Uterus (tissue), 4 donors: ENCODE results near the gene SH3GL3. TPM values are rescaled to one million over a fixed set of nuclear protein-coding genes. Genes with fewer than 3 reads are reported as not detected.

Experiments used
- DNase-seq, 2 donors: peaks; one replicate each; pipeline ENCODE4 v3.0.0-alpha.2; 2019 to 2020
- H3K27ac ChIP-seq, 2 donors: fragments of 200-600 bp; sonication (generic); 1 replicate in 1 of 2; 2 replicates in 1 of 2; pipeline ENCODE4 v1.5.1; 2016 to 2018
- H3K27me3 ChIP-seq, 2 donors: fragments of 200-600 bp; sonication (generic); one replicate each; pipeline ENCODE4 v1.5.1; 2018 to 2019; ENCODE audit warnings: control low read depth in 1 of 2
- H3K36me3 ChIP-seq, 2 donors: fragments of 200-600 bp; sonication (generic); one replicate each; pipeline ENCODE4 v1.5.1; 2019; ENCODE audit warnings: control low read depth in 1 of 2
- H3K4me1 ChIP-seq, 2 donors: fragments of 200-600 bp; sonication (generic); one replicate each; pipeline ENCODE4 v1.5.1; 2018 to 2019; ENCODE audit warnings: control low read depth in 1 of 2
- H3K4me3 ChIP-seq, 2 donors: fragments of 200-600 bp; sonication (generic); 1 replicate in 1 of 2; 2 replicates in 1 of 2; pipeline ENCODE4 v1.5.1; 2018 to 2019; ENCODE audit warnings: mild to moderate bottlenecking in 1 of 2
- H3K9me3 ChIP-seq, 2 donors: fragments of 200-600 bp; sonication (generic); one replicate each; pipeline ENCODE4 v1.5.1; 2019; ENCODE audit warnings: control low read depth in 1 of 2
- CTCF ChIP-seq, 4 experiments: fragments of 200-600 bp in 2 of 4; fragments of 450-650 bp in 2 of 4; sonication (generic) in 2 of 4; IDR thresholded peaks; one replicate each; pipeline ENCODE4 v1.5.1; 2016 to 2019; ENCODE audit warnings: antibody characterized with exemption in 4 of 4, mild to moderate bottlenecking in 2 of 4, moderate library complexity in 1 of 4
- POLR2A ChIP-seq, 2 donors: fragments of 450-650 bp; IDR thresholded peaks; one replicate each; pipeline ENCODE4 v1.6.1; 2016; ENCODE audit warnings: antibody characterized with exemption in 2 of 2, mild to moderate bottlenecking in 1 of 2, moderate library complexity in 1 of 2
- intact Hi-C: fragments of 100-400 bp; cut with DNase I; formaldehyde crosslinking; loops from one replicate; pipeline ENCODE4 v1.15.1; 2023; ENCODE audit warnings: low total_unique reads
- total RNA-seq, 4 donors: library from RNA; depleted of rRNA in 3 of 4; stranded (reverse); fragments of >200 nt in 3 of 4; gene quantifications; one replicate each; pipeline versions ENCODE4 v1.1.0 to v1.2.4, GENCODE V29; 2014 to 2023
- donor health status: DM: yes; HTN: yes; CAD: no.

SH3GL3 gene
- total RNA-seq, 4 donors from 2014 or later: 1.2 to 11.8 (median 2.0) TPM; not detected in 1

- no peak overlapping the region for H3K27ac ChIP-seq
- intact Hi-C loops: no loop called here
- DNase-seq: no peak
- no peaks in the 10 kb centered on the region for H3K27me3 ChIP-seq
- H3K4me3 ChIP-seq: no peak overlapping the region
- TF ChIP-seq POLR2A (IDR thresholded peaks at IDR 0.05) (no peak), CTCF (IDR thresholded peaks at IDR 0.05) (no peak)
- no peaks in the 10 kb centered on the region for H3K4me1 ChIP-seq
- no peaks in the 10 kb centered on the region for H3K36me3 ChIP-seq
- H3K9me3 ChIP-seq: no peaks in the 10 kb centered on the region
Measured at GRCh38 chr15:83472151-83472550, 25.0 kb downstream of the SH3GL3 start.

- H3K4me3 ChIP-seq: no peak overlapping the region
- H3K36me3 ChIP-seq: no peaks in the 10 kb centered on the region
- no peaks in the 10 kb centered on the region for H3K9me3 ChIP-seq
- H3K27me3 ChIP-seq: no peaks in the 10 kb centered on the region
- TF ChIP-seq CTCF (IDR thresholded peaks at IDR 0.05) (no peak), POLR2A (IDR thresholded peaks at IDR 0.05) (no peak)
- intact Hi-C loops: no loop called here
- H3K4me1 ChIP-seq: no peaks in the 10 kb centered on the region
- DNase-seq: no peak
- H3K27ac ChIP-seq: no peak overlapping the region
Measured at GRCh38 chr15:83472797-83473196, 25.7 kb downstream of the SH3GL3 start.

- Histone ChIP-seq H3K4me3 (no peak overlapping the region), H3K27ac (no peak overlapping the region), H3K4me1 (no peaks in the 10 kb centered on the region), H3K9me3 (no peaks in the 10 kb centered on the region), H3K27me3 (no peaks in the 10 kb centered on the region), H3K36me3 (no peaks in the 10 kb centered on the region)
- DNase-seq: no peak
- intact Hi-C loops: no loop called here
- TF ChIP-seq POLR2A (IDR thresholded peaks at IDR 0.05) (no peak), CTCF (IDR thresholded peaks at IDR 0.05) (no peak)
Measured at GRCh38 chr15:83474578-83474977, 27.4 kb downstream of the SH3GL3 start.

GRCh38 chr15:83475551-83475950 is 28.4 kb downstream of the SH3GL3 start:
- DNase-seq: no peak
- Histone ChIP-seq H3K9me3 (no peaks in the 10 kb centered on the region), H3K36me3 (no peaks in the 10 kb centered on the region), H3K4me1 (no peaks in the 10 kb centered on the region), H3K4me3 (no peak overlapping the region), H3K27me3 (no peaks in the 10 kb centered on the region), H3K27ac (no peak overlapping the region)
- TF ChIP-seq CTCF (IDR thresholded peaks at IDR 0.05): no peak
- no peak for TF ChIP-seq POLR2A (IDR thresholded peaks at IDR 0.05)
- intact Hi-C loops: no loop called here

GRCh38 chr15:83476066-83476465 is 28.9 kb downstream of the SH3GL3 start:
- no peaks in the 10 kb centered on the region for H3K4me1 ChIP-seq
- TF ChIP-seq POLR2A (IDR thresholded peaks at IDR 0.05) (no peak), CTCF (IDR thresholded peaks at IDR 0.05) (no peak)
- no peak overlapping the region for H3K27ac ChIP-seq
- intact Hi-C loops: no loop called here
- no peak overlapping the region for H3K4me3 ChIP-seq
- no peak for DNase-seq
- no peaks in the 10 kb centered on the region for H3K36me3 ChIP-seq
- H3K9me3 ChIP-seq: no peaks in the 10 kb centered on the region
- no peaks in the 10 kb centered on the region for H3K27me3 ChIP-seq
